NCI-H2107 treated with DMSO at 0.1 percent for 48 hours (cell line): ENCODE results near the gene TELO2.

ENCODE experiments used
- DNase-seq: peaks from one replicate; lab custom pipeline; 2025; ENCODE audit not compliant: unreplicated experiment; lab: John Stamatoyannopoulos, UW

Gene TELO2

GRCh38 chr16:1492923-1493745 is at the start of gene TELO2:
TSS of gene TELO2 (plus strand) at chr16:1493360. CDS start at chr16:1494282, 922 bp downstream.
- DNase-seq = peak; percentile 40

- DNase-seq = no peak
Measured at GRCh38 chr16:1443403-1443973, 49.7 kb upstream of the TELO2 start.

- DNase-seq = no peak
Measured at GRCh38 chr16:1443980-1444729, 49.0 kb upstream of the TELO2 start, which contains the start of gene CCDC154. TSS of gene CCDC154 (minus strand) at chr16:1444556. CDS start at chr16:1444322, 234 bp downstream.

- DNase-seq = no peak
Measured at GRCh38 chr16:1444730-1445517, 48.2 kb upstream of the TELO2 start.

GRCh38 chr16:1445518-1446203 is 47.5 kb upstream of the TELO2 start:
- DNase-seq = no peak

GRCh38 chr16:1446296-1447080 is 46.7 kb upstream of the TELO2 start:
- DNase-seq = no peak

GRCh38 chr16:1447965-1448364 is 45.2 kb upstream of the TELO2 start:
- no peak for DNase-seq

- DNase-seq = no peak
Measured at GRCh38 chr16:1448536-1449116, 44.5 kb upstream of the TELO2 start.

GRCh38 chr16:1449201-1449788 is 43.9 kb upstream of the TELO2 start:
- DNase-seq = no peak

- no peak for DNase-seq
Measured at GRCh38 chr16:1450218-1450617, 42.9 kb upstream of the TELO2 start.

GRCh38 chr16:1450841-1451240 is 42.3 kb upstream of the TELO2 start:
- no peak for DNase-seq

GRCh38 chr16:1451702-1452392 is 41.3 kb upstream of the TELO2 start:
- no peak for DNase-seq

- DNase-seq = no peak
Measured at GRCh38 chr16:1452530-1452929, 40.6 kb upstream of the TELO2 start.

- no peak for DNase-seq
Measured at GRCh38 chr16:1453316-1453715, 39.8 kb upstream of the TELO2 start.

- DNase-seq = no peak
Measured at GRCh38 chr16:1454561-1454960, 38.6 kb upstream of the TELO2 start.

- DNase-seq = no peak
Measured at GRCh38 chr16:1455190-1456171, 37.7 kb upstream of the TELO2 start.

GRCh38 chr16:1456951-1457350 is 36.2 kb upstream of the TELO2 start:
- no peak for DNase-seq
